ENCODE measurements around the gene MYH14. TPM values are rescaled to one million over a fixed set of nuclear protein-coding genes. Genes with fewer than 3 reads are reported as not detected.

The MYH14 gene
- polyA plus RNA-seq, 1 of the 3 experiments (the other 2 are of a cell fraction): 0.02 TPM

DNA sequence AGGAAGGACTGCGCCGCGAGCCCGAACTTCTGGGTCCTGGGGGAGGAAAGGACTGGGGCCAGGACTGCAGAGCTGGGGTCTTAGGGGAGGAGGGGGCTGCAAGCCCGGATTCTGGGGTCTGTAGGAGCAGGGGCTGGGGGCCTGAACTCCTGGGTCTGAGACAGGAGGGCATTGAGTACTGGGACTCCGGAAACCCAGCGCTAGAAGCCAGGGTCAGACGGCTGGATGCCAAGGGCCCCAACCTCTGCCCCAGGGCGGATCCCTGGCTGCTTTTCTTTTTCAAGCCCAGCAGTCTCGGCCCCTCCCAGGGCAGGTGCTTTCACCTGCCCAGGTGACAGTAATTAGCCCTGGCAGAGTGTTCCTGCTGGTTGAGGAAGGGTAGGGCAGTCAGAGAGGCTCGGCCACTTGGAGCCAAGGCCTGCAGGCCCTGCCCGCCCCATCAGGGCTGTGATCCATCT is 2.3 kb downstream of the MYH14 start:
- CTCF ChIA-PET: no interaction called here
- Histone ChIP-seq H3K9ac (no peak overlapping the region), H3K27me3 (ENCODE audit: insufficient read depth) (peaks cover 67% of the 10 kb centered on the region), H3K9me3 (no peaks in the 10 kb centered on the region), H3K79me2 (ENCODE audit: insufficient read depth) (no peaks in the 10 kb centered on the region), H3K27ac (ENCODE audit: low read depth in 2 of 2, low read length in 1 of 2) (no peak overlapping the region), H3K36me3 (replicated peaks in 1 of 2; ENCODE audit: control insufficient read depth in 1 of 2, insufficient read depth in 2 of 2, low read length in 1 of 2) (no peaks in the 10 kb centered on the region), H4K20me1 (ENCODE audit: insufficient read depth) (no peaks in the 10 kb centered on the region), H3K4me3 (ENCODE audit: low read depth in 2 of 2, low read length in 1 of 2) (no peak overlapping the region), H2AFZ (ENCODE audit: low read depth) (no peak overlapping the region), H3K4me2 (no peak overlapping the region), H3F3A (replicated peaks; ENCODE audit: insufficient read depth) (no peaks in the 10 kb centered on the region), H3K9me2 (no peaks in the 10 kb centered on the region), H3K4me1 (ENCODE audit: control insufficient read depth in 1 of 2, insufficient read depth in 2 of 2, low read depth in 1 of 2, low read length in 1 of 2) (no peaks in the 10 kb centered on the region)
- POLR2A ChIA-PET: no interaction called here
- 24% methylated on average over 9 of the region's 12 CpGs for WGBS (ENCODE audit: low lambda C conversion rate)
- DNase-seq: no peak
- no peak for TF ChIP-seq ELF1 (IDR thresholded peaks at IDR 0.05)
- TF ChIP-seq SIN3A (IDR thresholded peaks at IDR 0.05; ENCODE audit: borderline replicate concordance, low read depth, low read length): no peak
- TF ChIP-seq, protein P1, sequence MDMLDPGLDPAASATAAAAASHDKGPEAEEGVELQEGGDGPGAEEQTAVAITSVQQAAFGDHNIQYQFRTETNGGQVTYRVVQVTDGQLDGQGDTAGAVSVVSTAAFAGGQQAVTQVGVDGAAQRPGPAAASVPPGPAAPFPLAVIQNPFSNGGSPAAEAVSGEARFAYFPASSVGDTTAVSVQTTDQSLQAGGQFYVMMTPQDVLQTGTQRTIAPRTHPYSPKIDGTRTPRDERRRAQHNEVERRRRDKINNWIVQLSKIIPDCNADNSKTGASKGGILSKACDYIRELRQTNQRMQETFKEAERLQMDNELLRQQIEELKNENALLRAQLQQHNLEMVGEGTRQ (IDR thresholded peaks at IDR 0.05; ENCODE audit: borderline replicate concordance, low read depth, low read length): no peak
- no peak for TF ChIP-seq CHD2 (IDR thresholded peaks at IDR 0.05; ENCODE audit: low read length, partially characterized antibody)
- TF ChIP-seq PBX3 (IDR thresholded peaks at IDR 0.05): no peak
- no peak for TF ChIP-seq NFIC (IDR thresholded peaks at IDR 0.05; ENCODE audit: borderline replicate concordance)
- TF ChIP-seq GATA2 (CRISPR knock-in tag; IDR thresholded peaks at IDR 0.05): no peak
- no peak for TF ChIP-seq JUND (IDR thresholded peaks at IDR 0.05)
- TF ChIP-seq, protein P2, sequence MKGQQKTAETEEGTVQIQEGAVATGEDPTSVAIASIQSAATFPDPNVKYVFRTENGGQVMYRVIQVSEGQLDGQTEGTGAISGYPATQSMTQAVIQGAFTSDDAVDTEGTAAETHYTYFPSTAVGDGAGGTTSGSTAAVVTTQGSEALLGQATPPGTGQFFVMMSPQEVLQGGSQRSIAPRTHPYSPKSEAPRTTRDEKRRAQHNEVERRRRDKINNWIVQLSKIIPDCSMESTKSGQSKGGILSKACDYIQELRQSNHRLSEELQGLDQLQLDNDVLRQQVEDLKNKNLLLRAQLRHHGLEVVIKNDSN (IDR thresholded peaks at IDR 0.05; ENCODE audit: borderline replicate concordance, low read depth): no peak
- TF ChIP-seq, protein P3, sequence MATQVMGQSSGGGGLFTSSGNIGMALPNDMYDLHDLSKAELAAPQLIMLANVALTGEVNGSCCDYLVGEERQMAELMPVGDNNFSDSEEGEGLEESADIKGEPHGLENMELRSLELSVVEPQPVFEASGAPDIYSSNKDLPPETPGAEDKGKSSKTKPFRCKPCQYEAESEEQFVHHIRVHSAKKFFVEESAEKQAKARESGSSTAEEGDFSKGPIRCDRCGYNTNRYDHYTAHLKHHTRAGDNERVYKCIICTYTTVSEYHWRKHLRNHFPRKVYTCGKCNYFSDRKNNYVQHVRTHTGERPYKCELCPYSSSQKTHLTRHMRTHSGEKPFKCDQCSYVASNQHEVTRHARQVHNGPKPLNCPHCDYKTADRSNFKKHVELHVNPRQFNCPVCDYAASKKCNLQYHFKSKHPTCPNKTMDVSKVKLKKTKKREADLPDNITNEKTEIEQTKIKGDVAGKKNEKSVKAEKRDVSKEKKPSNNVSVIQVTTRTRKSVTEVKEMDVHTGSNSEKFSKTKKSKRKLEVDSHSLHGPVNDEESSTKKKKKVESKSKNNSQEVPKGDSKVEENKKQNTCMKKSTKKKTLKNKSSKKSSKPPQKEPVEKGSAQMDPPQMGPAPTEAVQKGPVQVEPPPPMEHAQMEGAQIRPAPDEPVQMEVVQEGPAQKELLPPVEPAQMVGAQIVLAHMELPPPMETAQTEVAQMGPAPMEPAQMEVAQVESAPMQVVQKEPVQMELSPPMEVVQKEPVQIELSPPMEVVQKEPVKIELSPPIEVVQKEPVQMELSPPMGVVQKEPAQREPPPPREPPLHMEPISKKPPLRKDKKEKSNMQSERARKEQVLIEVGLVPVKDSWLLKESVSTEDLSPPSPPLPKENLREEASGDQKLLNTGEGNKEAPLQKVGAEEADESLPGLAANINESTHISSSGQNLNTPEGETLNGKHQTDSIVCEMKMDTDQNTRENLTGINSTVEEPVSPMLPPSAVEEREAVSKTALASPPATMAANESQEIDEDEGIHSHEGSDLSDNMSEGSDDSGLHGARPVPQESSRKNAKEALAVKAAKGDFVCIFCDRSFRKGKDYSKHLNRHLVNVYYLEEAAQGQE (IDR thresholded peaks at IDR 0.05; ENCODE audit: low read depth, low read length): no peak
- no peak for TF ChIP-seq RCOR1 (IDR thresholded peaks at IDR 0.05; ENCODE audit: low read length)
- no peak for TF ChIP-seq TAF1 (IDR thresholded peaks at IDR 0.05; ENCODE audit: borderline replicate concordance, low read depth, low read length)
- no peak for TF ChIP-seq GABPA (IDR thresholded peaks at IDR 0.05; ENCODE audit: low read depth)
- no peak for TF ChIP-seq SMC3 (IDR thresholded peaks at IDR 0.05; ENCODE audit: low read depth, low read length)
- no peak for TF ChIP-seq MEF2A (IDR thresholded peaks at IDR 0.05; ENCODE audit: borderline replicate concordance, low read depth)
- TF ChIP-seq, protein P4, sequence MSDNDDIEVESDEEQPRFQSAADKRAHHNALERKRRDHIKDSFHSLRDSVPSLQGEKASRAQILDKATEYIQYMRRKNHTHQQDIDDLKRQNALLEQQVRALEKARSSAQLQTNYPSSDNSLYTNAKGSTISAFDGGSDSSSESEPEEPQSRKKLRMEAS (IDR thresholded peaks at IDR 0.05; ENCODE audit: low read depth): no peak

All from SK-N-SH (cell line).